Measurements from ENCODE around the gene P2RY6.

The P2RY6 gene

DNA sequence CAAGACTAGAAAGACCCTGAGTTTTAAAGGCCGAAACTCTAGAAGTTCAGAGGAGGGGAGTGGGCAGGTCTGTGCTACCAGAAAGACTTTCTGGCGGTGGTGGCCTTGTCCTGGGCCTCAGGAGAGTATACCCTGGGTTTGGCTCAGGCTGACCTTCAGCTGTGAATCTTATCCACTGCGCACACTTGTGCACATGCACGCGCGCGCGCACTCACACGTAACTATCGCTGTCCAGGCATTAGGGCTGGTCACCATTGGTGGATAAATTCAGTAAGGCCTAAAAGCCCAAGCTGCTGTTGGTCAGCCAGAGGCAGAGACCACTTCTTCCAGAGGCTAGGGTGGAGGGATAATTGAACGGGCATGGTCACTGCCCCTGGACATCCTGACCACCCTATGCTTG, 61.0 kb downstream of the P2RY6 start:
- Mint-ChIP-seq H3K27ac (no peak overlapping the region), H3K36me3 (peaks cover 14% of the 10 kb centered on the region), H3K4me3 (no peak overlapping the region), H3K27me3 (peaks cover 10% of the 10 kb centered on the region), H3K4me1 (peaks cover 40% of the 10 kb centered on the region), H3K9me3 (no peaks in the 10 kb centered on the region)
- ATAC-seq: no peak

DNA sequence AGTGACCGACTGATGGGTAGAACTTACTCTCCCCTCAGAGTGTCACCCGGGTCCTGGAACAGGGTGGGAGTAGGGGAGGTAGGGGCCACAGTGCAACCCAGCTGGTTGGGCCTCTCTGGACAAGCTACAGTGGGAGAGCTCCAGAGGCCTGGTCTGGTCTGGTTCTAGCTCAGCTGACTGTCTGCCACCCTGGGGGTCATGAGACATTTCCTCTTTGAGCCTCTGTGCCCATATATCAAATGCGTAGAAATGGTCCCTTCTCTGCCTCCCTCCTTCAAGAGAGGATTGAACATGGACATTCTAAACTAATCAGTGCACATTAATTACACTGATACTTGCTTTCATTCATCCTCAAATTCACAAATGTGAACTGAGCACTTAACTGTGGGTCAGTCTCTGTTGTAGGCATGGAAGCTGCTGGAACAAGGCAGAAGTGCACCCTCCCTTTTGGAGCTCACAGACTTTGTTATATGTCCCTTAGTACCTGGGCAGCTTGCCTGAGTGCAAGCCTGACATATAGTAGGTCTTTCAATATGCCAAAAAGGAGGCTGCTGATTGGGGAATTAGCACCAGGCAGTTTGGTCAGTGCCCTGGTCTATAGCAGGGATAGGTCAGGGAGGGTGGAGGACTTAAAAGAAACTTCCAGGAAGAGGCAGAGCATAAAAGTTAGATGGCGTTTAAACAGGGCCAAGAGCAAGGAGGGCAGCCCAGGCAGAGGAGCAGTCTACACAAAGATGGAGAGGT, 61.7 kb downstream of the P2RY6 start:
- no peak for ATAC-seq
- Mint-ChIP-seq H3K9me3 (no peaks in the 10 kb centered on the region), H3K27ac (peak overlapping the region; percentile 7), H3K27me3 (peaks cover 10% of the 10 kb centered on the region), H3K4me3 (no peak overlapping the region), H3K4me1 (peaks cover 40% of the 10 kb centered on the region), H3K36me3 (peaks cover 9% of the 10 kb centered on the region)

DNA sequence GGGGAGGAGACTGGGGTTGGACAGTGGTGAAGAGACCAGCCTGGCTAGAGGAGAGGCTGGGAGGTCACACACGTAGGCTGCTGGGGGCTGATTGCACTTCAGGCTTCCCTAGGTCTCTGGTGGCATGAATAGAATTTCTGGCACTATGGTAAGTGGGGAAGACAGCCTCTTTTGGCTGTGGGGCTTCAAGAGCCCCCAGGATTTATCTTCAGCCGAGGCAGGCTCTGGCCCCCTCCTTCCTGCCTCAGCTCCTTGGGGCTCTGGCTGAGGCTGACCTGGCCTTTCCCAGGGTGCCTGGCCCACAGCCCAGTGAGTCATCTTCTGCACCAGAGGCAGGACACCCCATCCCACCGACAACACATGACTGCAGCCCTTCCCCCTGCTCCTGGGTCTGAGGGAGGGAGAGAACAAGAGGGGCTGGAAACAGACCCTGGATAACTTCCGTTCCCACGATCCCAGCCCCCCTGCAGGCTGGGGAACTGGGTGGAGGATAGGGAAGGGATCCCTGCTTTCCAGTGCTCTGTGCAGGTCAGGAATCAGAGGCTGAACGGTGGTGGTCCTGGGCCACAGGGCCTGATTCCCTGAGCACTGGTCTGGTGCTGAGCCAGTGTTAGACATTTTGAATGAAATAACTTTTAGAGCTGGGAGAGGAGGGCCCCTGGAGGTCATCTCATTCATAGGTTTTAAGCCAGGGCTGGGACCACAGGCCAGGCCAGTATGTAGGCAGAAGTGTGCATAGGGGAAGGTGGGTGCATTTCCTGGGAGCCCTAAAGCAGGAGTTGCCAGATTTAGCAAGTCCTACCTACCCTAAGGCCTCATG, 62.5 kb downstream of the P2RY6 start:
- Mint-ChIP-seq H3K27me3 (peaks cover 10% of the 10 kb centered on the region), H3K4me3 (no peak overlapping the region), H3K36me3 (peaks cover 6% of the 10 kb centered on the region), H3K27ac (peak overlapping the region; percentile 7), H3K9me3 (no peaks in the 10 kb centered on the region), H3K4me1 (peaks cover 38% of the 10 kb centered on the region)
- peak; percentile 55 for ATAC-seq

DNA sequence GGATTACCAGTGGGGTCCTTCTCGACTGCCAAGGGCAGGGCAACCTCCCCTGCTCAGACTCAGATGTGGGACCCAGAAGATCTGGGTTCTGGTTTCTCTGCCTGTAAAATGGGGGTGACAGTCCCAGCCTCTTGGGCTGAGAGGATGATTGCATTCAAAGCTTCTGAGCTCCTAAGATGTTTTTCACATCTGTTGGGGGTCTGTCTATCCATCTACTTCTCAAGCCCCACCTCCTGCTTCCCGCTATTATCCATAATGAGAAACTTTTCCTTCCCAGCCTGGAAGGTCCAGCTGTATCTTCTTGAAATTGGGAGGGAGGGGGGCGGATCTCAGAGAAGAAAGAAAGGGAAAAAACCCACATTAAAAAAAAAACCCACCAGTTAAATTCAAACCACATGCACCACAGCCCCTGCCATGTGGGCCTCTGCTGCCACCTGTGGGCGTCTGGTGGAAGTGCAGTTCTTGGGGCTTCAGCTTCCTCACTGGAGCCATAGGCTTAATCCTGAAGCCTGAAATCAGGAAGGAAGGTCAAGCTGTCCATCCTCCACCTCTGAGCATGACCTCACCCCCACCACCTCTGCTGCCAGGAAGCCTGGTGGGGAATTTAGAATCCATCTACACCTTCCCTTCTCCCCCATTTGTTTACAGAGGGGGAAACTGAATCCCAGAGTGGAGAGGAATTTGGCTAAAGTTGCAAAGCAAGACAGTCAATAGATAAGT, 63.2 kb downstream of the P2RY6 start:
- peaks cover 10% of the 10 kb centered on the region for H3K27me3 Mint-ChIP-seq
- ATAC-seq: peak; percentile 62
- H3K4me1 Mint-ChIP-seq: peaks cover 31% of the 10 kb centered on the region
- H3K4me3 Mint-ChIP-seq: no peak overlapping the region
- H3K27ac Mint-ChIP-seq: no peak overlapping the region
- no peaks in the 10 kb centered on the region for H3K9me3 Mint-ChIP-seq
- H3K36me3 Mint-ChIP-seq: peaks cover 2% of the 10 kb centered on the region

DNA sequence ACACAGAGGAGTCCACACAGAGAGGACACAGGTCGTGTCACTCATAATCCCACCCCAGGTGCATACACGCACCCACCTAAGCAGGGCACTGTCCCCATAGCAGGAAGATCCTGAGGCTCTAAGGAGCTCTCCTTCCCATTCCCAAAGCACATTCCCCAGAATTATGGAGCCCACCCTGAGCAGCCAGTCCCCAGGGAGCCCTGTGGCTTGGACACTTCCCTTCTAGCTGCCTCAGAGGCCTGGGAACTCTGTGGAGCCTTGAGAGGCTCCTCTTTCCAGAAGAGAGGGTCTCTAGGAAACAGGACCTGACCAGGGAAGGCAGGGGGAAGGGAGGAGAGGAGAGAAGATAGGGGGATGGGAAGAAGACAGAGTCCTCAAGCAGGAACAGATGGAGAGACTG, 65.7 kb downstream of the P2RY6 start:
- peaks cover 28% of the 10 kb centered on the region for H3K4me1 Mint-ChIP-seq
- H3K4me3 Mint-ChIP-seq: no peak overlapping the region
- ATAC-seq: no peak
- H3K9me3 Mint-ChIP-seq: no peaks in the 10 kb centered on the region
- no peak overlapping the region for H3K27ac Mint-ChIP-seq
- peaks cover 6% of the 10 kb centered on the region for H3K36me3 Mint-ChIP-seq
- peaks cover 10% of the 10 kb centered on the region for H3K27me3 Mint-ChIP-seq

DNA sequence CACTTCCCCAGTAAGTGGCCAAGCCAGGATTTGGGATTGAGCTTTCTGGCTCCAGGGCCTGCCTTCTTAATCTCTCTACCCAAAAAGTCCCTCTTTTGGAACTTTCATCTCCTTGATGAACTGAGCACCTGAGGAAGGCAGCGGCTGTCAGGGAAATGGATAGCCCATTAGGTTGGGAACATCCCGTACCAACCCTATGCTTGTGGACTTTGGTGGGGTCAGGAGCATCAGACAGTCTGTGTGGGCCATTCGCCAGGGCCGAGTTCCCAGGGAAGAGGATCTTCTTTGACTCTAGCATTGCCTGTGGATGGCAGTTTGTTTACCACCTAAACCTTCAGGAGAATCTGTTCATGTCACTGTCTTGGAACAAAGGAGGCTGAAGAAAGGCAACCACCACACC, 66.1 kb downstream of the P2RY6 start:
- H3K36me3 Mint-ChIP-seq: peaks cover 6% of the 10 kb centered on the region
- no peak overlapping the region for H3K4me3 Mint-ChIP-seq
- H3K4me1 Mint-ChIP-seq: peaks cover 28% of the 10 kb centered on the region
- no peak for ATAC-seq
- H3K27me3 Mint-ChIP-seq: peaks cover 10% of the 10 kb centered on the region
- H3K9me3 Mint-ChIP-seq: no peaks in the 10 kb centered on the region
- H3K27ac Mint-ChIP-seq: no peak overlapping the region

DNA sequence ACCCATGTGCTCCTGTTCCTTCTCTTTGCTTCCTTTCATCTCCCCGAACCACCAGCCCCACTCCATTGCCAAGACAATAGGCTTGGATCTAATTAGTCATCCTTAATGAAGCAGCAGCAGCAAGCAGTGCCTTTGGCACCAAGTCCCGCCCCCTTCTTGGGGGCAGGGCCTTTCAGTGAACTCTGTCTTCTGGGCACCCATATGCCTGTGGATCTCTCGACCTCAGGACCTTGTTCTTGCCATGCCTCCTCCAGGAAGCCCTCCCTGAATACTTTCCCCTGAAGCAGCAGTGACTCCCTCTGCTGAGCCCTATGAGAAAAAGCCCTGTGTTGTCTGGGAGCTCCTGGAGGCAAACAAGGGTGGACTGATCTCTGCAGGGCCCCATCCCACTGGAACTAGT, 68.0 kb downstream of the P2RY6 start:
- Mint-ChIP-seq H3K4me3 (no peak overlapping the region), H3K27ac (no peak overlapping the region), H3K36me3 (peaks cover 6% of the 10 kb centered on the region), H3K27me3 (peaks cover 10% of the 10 kb centered on the region), H3K9me3 (no peaks in the 10 kb centered on the region), H3K4me1 (peaks cover 14% of the 10 kb centered on the region)
- no peak for ATAC-seq

- H3K4me1 Mint-ChIP-seq: peaks cover 10% of the 10 kb centered on the region
- peak; percentile 37 for ATAC-seq
- H3K27me3 Mint-ChIP-seq: no peaks in the 10 kb centered on the region
- no peak overlapping the region for H3K4me3 Mint-ChIP-seq
- H3K27ac Mint-ChIP-seq: no peak overlapping the region
- H3K36me3 Mint-ChIP-seq: peaks cover 21% of the 10 kb centered on the region
- no peaks in the 10 kb centered on the region for H3K9me3 Mint-ChIP-seq
Measured at GRCh38 chr11:73342633-73343032, 70.5 kb downstream of the P2RY6 start.

DNA sequence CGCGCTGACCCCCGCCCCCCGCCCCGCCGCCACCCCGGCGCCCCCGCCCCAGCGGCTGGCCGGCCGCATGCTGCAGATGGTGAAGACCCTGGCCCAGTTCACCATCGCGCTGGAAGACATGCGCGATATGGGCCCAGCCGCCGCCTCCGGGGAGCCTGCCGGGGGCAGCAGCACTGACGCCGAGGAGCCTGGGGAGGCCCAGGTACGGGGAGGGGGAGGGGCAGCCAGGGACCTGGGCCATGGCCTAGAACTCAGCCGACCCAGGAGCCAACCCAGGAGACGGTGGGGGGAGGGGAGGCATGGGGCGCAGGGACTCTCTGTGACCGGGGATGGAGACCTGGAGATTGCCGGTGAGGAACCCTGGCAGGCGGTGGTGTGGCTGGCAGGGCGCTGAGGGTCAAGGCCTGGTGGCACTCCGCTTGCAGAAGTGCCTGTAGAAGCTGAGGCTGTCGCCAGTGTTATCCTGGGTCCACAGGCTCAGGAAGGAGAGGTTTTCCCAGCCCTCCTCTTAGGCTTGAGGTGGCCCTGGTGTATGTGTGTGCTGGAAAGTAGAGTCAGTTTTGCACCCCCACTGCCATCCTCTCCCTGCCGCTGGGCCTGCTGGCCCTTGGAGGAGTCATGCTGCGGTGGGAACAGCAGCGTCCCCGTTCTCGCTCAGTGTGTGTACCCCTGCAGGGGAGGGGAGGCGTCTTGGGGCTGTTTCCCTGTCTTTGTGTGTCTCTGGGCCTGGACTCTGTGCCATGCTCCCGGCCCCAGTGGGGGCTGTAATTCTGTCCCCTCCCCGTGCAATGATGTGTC, 71.1 kb downstream of the P2RY6 start:
- H3K36me3 Mint-ChIP-seq: peaks cover 26% of the 10 kb centered on the region
- no peak overlapping the region for H3K4me3 Mint-ChIP-seq
- no peaks in the 10 kb centered on the region for H3K9me3 Mint-ChIP-seq
- H3K27me3 Mint-ChIP-seq: no peaks in the 10 kb centered on the region
- H3K27ac Mint-ChIP-seq: no peak overlapping the region
- no peak for ATAC-seq
- peaks cover 6% of the 10 kb centered on the region for H3K4me1 Mint-ChIP-seq

- H3K9me3 Mint-ChIP-seq: no peaks in the 10 kb centered on the region
Measured at GRCh38 chr11:73344191-73344607, 72.1 kb downstream of the P2RY6 start.

DNA sequence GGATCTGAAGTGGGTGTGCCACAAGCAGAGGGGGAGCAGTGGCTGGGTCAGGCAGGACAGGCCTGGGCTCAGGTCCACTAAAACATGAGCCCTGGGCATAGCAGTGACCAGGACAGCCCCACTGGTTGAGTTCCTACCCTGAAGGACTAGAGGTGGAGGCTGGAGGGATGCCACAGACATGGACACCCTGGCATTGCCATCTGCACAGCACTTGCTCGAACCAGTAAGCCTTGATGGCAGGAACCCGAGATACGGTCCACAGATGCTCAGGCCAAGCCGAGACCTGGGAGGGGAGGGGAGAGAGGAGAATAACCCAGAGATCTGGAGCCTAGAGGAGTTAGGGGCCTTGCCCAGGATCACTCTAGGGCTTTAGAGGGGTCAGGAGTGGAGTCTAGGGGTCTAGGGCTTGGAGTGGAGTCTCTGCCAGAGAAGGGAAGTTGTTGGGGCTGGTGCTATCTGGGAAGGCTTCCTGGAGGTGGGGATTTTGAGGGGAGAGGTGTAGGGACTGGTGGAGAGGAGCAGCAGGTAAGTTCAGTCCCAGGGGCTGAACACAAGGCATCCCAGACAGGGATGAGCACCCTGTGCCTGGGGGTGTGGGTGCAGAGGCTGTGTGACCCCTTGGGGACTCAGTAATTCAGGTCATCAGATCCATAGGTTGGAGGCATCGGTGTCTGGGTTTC, 73.5 kb downstream of the P2RY6 start:
- H3K27me3 Mint-ChIP-seq: no peaks in the 10 kb centered on the region
- no peaks in the 10 kb centered on the region for H3K4me1 Mint-ChIP-seq
- no peak overlapping the region for H3K27ac Mint-ChIP-seq
- H3K36me3 Mint-ChIP-seq: peaks cover 31% of the 10 kb centered on the region
- ATAC-seq: no peak
- H3K4me3 Mint-ChIP-seq: no peak overlapping the region
- no peaks in the 10 kb centered on the region for H3K9me3 Mint-ChIP-seq

More at GRCh38 chr11:73344191-73344607, 72.1 kb downstream of the P2RY6 start:
- ATAC-seq: no peak
- H3K36me3 Mint-ChIP-seq: peaks cover 31% of the 10 kb centered on the region
- H3K4me1 Mint-ChIP-seq: no peaks in the 10 kb centered on the region
- no peak overlapping the region for H3K27ac Mint-ChIP-seq
- H3K27me3 Mint-ChIP-seq: no peaks in the 10 kb centered on the region
- no peak overlapping the region for H3K4me3 Mint-ChIP-seq

- H3K27ac Mint-ChIP-seq: no peak overlapping the region
- H3K9me3 Mint-ChIP-seq: no peaks in the 10 kb centered on the region
- ATAC-seq: no peak
- H3K36me3 Mint-ChIP-seq: peaks cover 30% of the 10 kb centered on the region
- H3K27me3 Mint-ChIP-seq: no peaks in the 10 kb centered on the region
- H3K4me1 Mint-ChIP-seq: peaks cover 7% of the 10 kb centered on the region
- H3K4me3 Mint-ChIP-seq: no peak overlapping the region
Measured at GRCh38 chr11:73346186-73346935, 74.2 kb downstream of the P2RY6 start.

DNA sequence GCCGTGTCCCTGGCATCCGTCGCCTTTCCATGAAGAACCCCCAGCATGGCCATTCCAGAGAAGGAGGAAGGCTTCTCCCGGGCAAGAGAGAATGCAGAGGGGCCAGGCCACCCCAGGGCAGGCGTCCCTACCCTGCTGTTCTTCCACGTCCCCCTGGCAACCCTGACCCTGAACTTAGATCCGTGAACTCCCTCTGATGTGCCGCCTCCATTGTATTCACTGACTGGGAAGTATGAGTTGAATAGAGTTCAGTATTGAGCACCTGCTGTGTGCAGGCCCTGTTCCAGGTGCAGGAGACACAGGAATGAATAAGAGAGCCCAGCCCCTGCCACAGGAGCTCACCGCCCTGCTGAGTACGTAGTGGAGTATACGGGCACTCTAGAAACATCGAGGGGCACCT, 74.9 kb downstream of the P2RY6 start:
- Mint-ChIP-seq H3K27ac (no peak overlapping the region), H3K4me1 (peaks cover 9% of the 10 kb centered on the region), H3K36me3 (peaks cover 25% of the 10 kb centered on the region), H3K27me3 (no peaks in the 10 kb centered on the region), H3K4me3 (no peak overlapping the region), H3K9me3 (no peaks in the 10 kb centered on the region)
- no peak for ATAC-seq
